HepG2 (cell line): ENCODE results near the gene ZNF284. TPM values are rescaled to one million over a fixed set of nuclear protein-coding genes. Genes with fewer than 3 reads are reported as not detected.

Experiments
- DPF2 ChIP-seq: sonication (generic); formaldehyde crosslinking; IDR thresholded peaks from 2 replicates; pipeline ENCODE4 v1.4.0; 2020; ENCODE audit warnings: mild to moderate bottlenecking, low read depth, missing genetic modification reagents, borderline replicate concordance
- FOXC1 ChIP-seq: sonication (generic); formaldehyde crosslinking; IDR thresholded peaks from 2 replicates; pipeline ENCODE4 v1.8.0; 2022; ENCODE audit warnings: mild to moderate bottlenecking, missing genetic modification reagents, borderline replicate concordance
- HIVEP1 ChIP-seq: sonication (generic); formaldehyde crosslinking; IDR thresholded peaks from 2 replicates; pipeline ENCODE4 v1.4.0; 2020; ENCODE audit warnings: mild to moderate bottlenecking, missing genetic modification reagents
- HMG20B ChIP-seq: conservative IDR thresholded peaks from 2 replicates; pipeline ENCODE4 v1.6.1; 2016; ENCODE audit warnings: missing genetic modification reagents, missing compliant biosample characterization
- MIER3 ChIP-seq: IDR thresholded peaks from 2 replicates; pipeline ENCODE4 v1.6.1; 2016; ENCODE audit warnings: missing compliant biosample characterization, borderline replicate concordance
- PHB2 ChIP-seq: fragments of 450-650 bp; IDR thresholded peaks from 2 replicates; pipeline ENCODE4 v1.6.1; 2018; ENCODE audit not compliant: partially characterized antibody
- RNF219 ChIP-seq: sonication (generic); formaldehyde crosslinking; IDR thresholded peaks from 2 replicates; pipeline ENCODE4 v1.5.0; 2020; ENCODE audit warnings: mild to moderate bottlenecking, missing genetic modification reagents
- SMAD3 ChIP-seq: sonication (generic); formaldehyde crosslinking; IDR thresholded peaks from 2 replicates; pipeline ENCODE4 v1.4.0; 2020; ENCODE audit warnings: missing genetic modification reagents
- THAP11 ChIP-seq: IDR thresholded peaks from 2 replicates; pipeline ENCODE4 v1.6.1; 2016; ENCODE audit warnings: missing biosample characterization, missing genetic modification reagents
- ZHX1 ChIP-seq: sonication (generic); formaldehyde crosslinking; IDR thresholded peaks from 2 replicates; pipeline ENCODE4 v1.8.1; 2022; ENCODE audit warnings: low read depth, mild to moderate bottlenecking, missing genetic modification reagents
- ZNF292 ChIP-seq: sonication (generic); formaldehyde crosslinking; IDR thresholded peaks from 2 replicates; pipeline ENCODE4 v1.8.1; 2022; ENCODE audit warnings: mild to moderate bottlenecking, low read depth, missing genetic modification reagents, borderline replicate concordance
- ZNF569 ChIP-seq: sonication (generic); formaldehyde crosslinking; IDR thresholded peaks from 2 replicates; pipeline ENCODE4 v1.5.0; 2020; ENCODE audit warnings: mild to moderate bottlenecking, missing genetic modification reagents, moderate library complexity, borderline replicate concordance
- ZNF616 ChIP-seq: sonication (generic); formaldehyde crosslinking; IDR thresholded peaks from 2 replicates; pipeline ENCODE4 v1.5.0; 2020; ENCODE audit warnings: low read depth, mild to moderate bottlenecking, missing genetic modification reagents
- ZNF766 ChIP-seq: sonication (generic); formaldehyde crosslinking; IDR thresholded peaks from 2 replicates; pipeline ENCODE4 v1.5.0; 2020; ENCODE audit warnings: missing genetic modification reagents, borderline replicate concordance
- polyA plus RNA-seq, 8 experiments: library from polyadenylated mRNA; depleted of rRNA in 3 of 8; stranded (reverse) in 7 of 8; unstranded in 1 of 8; fragments of >200 nt; fragmentation: Illumina TruSeq in 4 of 8; extraction: Trizol in 4 of 8; gene quantifications; 2 replicates each; pipeline versions ENCODE4 v1.2.1 to v1.2.3, GENCODE V29; 2011 to 2016; ENCODE audit warnings: low read depth in 4 of 8, missing spikeins in 1 of 8, mixed read lengths in 1 of 8; ENCODE audit not compliant: insufficient read depth in 1 of 8
- total RNA-seq, 5 experiments: library from RNA; depleted of rRNA; stranded (reverse); fragments of >200 nt; fragmentation: Illumina TruSeq; extraction: Trizol; gene quantifications; 2 replicates each; pipeline ENCODE4 v1.2.3, GENCODE V29; 2016; ENCODE audit warnings: low read depth in 1 of 5
- TF ChIP-seq, protein P1 (sequence below): sonication (generic); formaldehyde crosslinking; conservative IDR thresholded peaks from 2 replicates; pipeline ENCODE4 v1.8.1; 2023; ENCODE audit warnings: missing genetic modification reagents
- TF ChIP-seq, protein P2 (sequence below): IDR thresholded peaks from 2 replicates; pipeline ENCODE4 v1.6.1; 2016; ENCODE audit warnings: missing biosample characterization, missing genetic modification reagents, low read depth
- TF ChIP-seq, protein P3 (sequence below): sonication (generic); formaldehyde crosslinking; IDR thresholded peaks from 2 replicates; pipeline ENCODE4 v1.5.1; 2020; ENCODE audit warnings: missing genetic modification reagents, mild to moderate bottlenecking, borderline replicate concordance

ZNF284 gene
- total and polyA plus RNA-seq, 2 of the 13 experiments (the other 11 are each of a cell fraction or from before 2014, with no cell fraction given): 1.2 to 2.3 TPM

DNA sequence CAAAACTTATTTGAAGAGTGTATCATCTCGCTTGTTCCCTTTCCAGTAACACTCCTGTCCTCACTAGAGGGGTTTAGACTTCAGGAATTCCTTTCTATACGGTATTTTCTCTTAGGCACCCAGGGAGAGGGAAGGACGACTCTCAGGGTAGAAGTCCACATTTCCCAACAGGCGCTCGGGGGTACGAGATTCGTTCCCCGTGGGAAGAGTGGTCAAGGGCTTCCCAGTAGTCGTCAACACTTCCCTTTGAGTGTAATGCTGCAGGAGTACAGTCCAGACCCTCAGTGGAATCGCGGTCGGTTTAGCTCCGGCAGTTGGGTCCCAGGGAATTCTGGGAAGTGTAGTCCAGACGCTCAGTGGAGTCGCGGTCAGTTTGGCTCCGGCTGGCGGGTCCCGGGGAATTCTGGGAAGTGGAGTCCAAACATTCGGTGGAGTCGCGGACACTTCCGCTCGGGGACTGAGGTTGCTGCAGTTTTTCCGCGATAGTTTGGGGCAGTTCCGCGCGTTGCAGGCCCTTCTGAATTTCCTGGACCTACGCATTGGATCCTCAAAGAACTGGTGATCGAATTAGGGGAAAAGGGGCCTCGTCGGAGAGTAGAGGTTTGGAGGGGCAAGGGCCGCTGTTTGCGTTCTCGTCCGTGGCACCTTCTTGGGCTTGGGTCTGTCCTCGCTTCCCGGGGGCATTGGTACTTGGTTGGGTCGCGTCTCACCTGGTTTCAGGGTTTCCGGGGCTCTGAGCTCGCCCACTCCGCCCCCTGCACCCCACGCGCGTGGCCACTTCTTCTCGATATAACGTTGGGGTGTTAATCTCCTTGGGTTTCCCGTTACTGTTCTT, 22.2 kb downstream of the ZNF284 start, which contains the start of gene ZNF224 (continued):
- TF ChIP-seq, protein P1, sequence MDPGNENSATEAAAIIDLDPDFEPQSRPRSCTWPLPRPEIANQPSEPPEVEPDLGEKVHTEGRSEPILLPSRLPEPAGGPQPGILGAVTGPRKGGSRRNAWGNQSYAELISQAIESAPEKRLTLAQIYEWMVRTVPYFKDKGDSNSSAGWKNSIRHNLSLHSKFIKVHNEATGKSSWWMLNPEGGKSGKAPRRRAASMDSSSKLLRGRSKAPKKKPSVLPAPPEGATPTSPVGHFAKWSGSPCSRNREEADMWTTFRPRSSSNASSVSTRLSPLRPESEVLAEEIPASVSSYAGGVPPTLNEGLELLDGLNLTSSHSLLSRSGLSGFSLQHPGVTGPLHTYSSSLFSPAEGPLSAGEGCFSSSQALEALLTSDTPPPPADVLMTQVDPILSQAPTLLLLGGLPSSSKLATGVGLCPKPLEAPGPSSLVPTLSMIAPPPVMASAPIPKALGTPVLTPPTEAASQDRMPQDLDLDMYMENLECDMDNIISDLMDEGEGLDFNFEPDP: no peak
- TF ChIP-seq ZNF616: no peak
- 0 out of 2 replicates have a peak, but pooled peaks have one; percentile 37 for TF ChIP-seq ZNF292
- 0 out of 2 replicates have a peak, but pooled peaks have one; percentile 47 for TF ChIP-seq HIVEP1 (CRISPR knock-in tag)
- TF ChIP-seq, protein P2, sequence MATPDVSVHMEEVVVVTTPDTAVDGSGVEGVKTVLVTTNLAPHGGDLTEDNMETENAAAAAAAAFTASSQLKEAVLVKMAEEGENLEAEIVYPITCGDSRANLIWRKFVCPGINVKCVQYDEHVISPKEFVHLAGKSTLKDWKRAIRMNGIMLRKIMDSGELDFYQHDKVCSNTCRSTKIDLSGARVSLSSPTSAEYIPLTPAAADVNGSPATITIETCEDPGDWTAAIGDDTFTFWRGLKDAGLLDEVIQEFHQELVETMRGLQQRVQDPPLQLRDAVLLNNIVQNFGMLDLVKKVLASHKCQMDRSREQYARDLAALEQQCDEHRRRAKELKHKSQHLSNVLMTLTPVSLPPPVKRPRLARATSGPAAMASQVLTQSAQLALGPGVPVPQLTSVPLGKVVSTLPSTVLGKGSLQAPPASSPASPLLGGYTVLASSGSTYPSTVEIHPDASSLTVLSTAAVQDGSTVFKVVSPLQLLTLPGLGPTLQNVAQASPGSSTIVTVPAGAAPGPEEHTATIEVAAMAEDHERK (CRISPR knock-in tag): no peak
- peak; percentile 48; the same call in 1 of the 2 replicates for TF ChIP-seq FOXC1
- no peak for TF ChIP-seq MIER3 (CRISPR knock-in tag)
- TF ChIP-seq ZNF569 (CRISPR knock-in tag): no peak
- TF ChIP-seq SMAD3 (CRISPR knock-in tag): peak; percentile 58
- TF ChIP-seq DPF2: no peak
- no peak for TF ChIP-seq ZNF766 (CRISPR knock-in tag)
- peak; percentile 99 for TF ChIP-seq THAP11 (CRISPR knock-in tag)
- TF ChIP-seq ZHX1: no peak
- TF ChIP-seq RNF219 (CRISPR knock-in tag): no peak; the same call in 1 of the 2 replicates
- TF ChIP-seq HMG20B (CRISPR knock-in tag): no peak
- TF ChIP-seq, protein P3, sequence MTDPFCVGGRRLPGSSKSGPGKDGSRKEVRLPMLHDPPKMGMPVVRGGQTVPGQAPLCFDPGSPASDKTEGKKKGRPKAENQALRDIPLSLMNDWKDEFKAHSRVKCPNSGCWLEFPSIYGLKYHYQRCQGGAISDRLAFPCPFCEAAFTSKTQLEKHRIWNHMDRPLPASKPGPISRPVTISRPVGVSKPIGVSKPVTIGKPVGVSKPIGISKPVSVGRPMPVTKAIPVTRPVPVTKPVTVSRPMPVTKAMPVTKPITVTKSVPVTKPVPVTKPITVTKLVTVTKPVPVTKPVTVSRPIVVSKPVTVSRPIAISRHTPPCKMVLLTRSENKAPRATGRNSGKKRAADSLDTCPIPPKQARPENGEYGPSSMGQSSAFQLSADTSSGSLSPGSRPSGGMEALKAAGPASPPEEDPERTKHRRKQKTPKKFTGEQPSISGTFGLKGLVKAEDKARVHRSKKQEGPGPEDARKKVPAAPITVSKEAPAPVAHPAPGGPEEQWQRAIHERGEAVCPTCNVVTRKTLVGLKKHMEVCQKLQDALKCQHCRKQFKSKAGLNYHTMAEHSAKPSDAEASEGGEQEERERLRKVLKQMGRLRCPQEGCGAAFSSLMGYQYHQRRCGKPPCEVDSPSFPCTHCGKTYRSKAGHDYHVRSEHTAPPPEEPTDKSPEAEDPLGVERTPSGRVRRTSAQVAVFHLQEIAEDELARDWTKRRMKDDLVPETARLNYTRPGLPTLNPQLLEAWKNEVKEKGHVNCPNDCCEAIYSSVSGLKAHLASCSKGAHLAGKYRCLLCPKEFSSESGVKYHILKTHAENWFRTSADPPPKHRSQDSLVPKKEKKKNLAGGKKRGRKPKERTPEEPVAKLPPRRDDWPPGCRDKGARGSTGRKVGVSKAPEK (CRISPR knock-in tag): no peak
- no peak for TF ChIP-seq PHB2
